ENCODE data around the gene TRPM3.

- TF ChIP-seq GLIS3 (CRISPR knock-in tag; IDR thresholded peaks at IDR 0.05) (no peak), ESRRG (CRISPR knock-in tag; IDR thresholded peaks at IDR 0.05) (no peak), ZFP30 (CRISPR knock-in tag; IDR thresholded peaks at IDR 0.05) (no peak), CSDC2 (CRISPR knock-in tag; IDR thresholded peaks at IDR 0.05) (no peak), ZC3H10 (CRISPR knock-in tag; IDR thresholded peaks at IDR 0.05) (no peak), RARB (CRISPR knock-in tag; IDR thresholded peaks at IDR 0.05) (no peak), ZFP3 (CRISPR knock-in tag; IDR thresholded peaks at IDR 0.05) (no peak), SNAI2 (CRISPR knock-in tag; IDR thresholded peaks at IDR 0.05) (no peak), PPARA (CRISPR knock-in tag; IDR thresholded peaks at IDR 0.05; ENCODE audit: borderline replicate concordance) (no peak), TOX (CRISPR knock-in tag; IDR thresholded peaks at IDR 0.05; ENCODE audit: borderline replicate concordance) (no peak)
- TF ChIP-seq, protein P1, sequence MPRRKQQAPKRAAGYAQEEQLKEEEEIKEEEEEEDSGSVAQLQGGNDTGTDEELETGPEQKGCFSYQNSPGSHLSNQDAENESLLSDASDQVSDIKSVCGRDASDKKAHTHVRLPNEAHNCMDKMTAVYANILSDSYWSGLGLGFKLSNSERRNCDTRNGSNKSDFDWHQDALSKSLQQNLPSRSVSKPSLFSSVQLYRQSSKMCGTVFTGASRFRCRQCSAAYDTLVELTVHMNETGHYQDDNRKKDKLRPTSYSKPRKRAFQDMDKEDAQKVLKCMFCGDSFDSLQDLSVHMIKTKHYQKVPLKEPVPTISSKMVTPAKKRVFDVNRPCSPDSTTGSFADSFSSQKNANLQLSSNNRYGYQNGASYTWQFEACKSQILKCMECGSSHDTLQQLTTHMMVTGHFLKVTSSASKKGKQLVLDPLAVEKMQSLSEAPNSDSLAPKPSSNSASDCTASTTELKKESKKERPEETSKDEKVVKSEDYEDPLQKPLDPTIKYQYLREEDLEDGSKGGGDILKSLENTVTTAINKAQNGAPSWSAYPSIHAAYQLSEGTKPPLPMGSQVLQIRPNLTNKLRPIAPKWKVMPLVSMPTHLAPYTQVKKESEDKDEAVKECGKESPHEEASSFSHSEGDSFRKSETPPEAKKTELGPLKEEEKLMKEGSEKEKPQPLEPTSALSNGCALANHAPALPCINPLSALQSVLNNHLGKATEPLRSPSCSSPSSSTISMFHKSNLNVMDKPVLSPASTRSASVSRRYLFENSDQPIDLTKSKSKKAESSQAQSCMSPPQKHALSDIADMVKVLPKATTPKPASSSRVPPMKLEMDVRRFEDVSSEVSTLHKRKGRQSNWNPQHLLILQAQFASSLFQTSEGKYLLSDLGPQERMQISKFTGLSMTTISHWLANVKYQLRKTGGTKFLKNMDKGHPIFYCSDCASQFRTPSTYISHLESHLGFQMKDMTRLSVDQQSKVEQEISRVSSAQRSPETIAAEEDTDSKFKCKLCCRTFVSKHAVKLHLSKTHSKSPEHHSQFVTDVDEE (CRISPR knock-in tag; IDR thresholded peaks at IDR 0.05): no peak
- TF ChIP-seq, protein P2, sequence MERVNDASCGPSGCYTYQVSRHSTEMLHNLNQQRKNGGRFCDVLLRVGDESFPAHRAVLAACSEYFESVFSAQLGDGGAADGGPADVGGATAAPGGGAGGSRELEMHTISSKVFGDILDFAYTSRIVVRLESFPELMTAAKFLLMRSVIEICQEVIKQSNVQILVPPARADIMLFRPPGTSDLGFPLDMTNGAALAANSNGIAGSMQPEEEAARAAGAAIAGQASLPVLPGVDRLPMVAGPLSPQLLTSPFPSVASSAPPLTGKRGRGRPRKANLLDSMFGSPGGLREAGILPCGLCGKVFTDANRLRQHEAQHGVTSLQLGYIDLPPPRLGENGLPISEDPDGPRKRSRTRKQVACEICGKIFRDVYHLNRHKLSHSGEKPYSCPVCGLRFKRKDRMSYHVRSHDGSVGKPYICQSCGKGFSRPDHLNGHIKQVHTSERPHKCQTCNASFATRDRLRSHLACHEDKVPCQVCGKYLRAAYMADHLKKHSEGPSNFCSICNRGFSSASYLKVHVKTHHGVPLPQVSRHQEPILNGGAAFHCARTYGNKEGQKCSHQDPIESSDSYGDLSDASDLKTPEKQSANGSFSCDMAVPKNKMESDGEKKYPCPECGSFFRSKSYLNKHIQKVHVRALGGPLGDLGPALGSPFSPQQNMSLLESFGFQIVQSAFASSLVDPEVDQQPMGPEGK (CRISPR knock-in tag; IDR thresholded peaks at IDR 0.05; ENCODE audit: borderline replicate concordance): no peak
- TF ChIP-seq, protein P3, sequence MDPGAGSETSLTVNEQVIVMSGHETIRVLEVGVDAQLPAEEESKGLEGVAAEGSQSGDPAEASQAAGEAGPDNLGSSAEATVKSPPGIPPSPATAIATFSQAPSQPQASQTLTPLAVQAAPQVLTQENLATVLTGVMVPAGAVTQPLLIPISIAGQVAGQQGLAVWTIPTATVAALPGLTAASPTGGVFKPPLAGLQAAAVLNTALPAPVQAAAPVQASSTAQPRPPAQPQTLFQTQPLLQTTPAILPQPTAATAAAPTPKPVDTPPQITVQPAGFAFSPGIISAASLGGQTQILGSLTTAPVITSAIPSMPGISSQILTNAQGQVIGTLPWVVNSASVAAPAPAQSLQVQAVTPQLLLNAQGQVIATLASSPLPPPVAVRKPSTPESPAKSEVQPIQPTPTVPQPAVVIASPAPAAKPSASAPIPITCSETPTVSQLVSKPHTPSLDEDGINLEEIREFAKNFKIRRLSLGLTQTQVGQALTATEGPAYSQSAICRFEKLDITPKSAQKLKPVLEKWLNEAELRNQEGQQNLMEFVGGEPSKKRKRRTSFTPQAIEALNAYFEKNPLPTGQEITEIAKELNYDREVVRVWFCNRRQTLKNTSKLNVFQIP (CRISPR knock-in tag; IDR thresholded peaks at IDR 0.05; ENCODE audit: borderline replicate concordance, low read depth): no peak
Observed at GRCh38 chr9:70563431-70564204, 557.8 kb downstream of the TRPM3 start.

Data from SK-N-SH treated with all-trans-retinoic acid at 6 μM for 48 hours (cell line).